Fibroblast of gingiva (primary cell): Measurements from ENCODE around the gene FBN2.
"Not testable (repeated sequence)": the region's sequence is repeated elsewhere in the genome, so short reads cannot be mapped to it uniquely, and the experiment has no call there.

Experiments
- DNase-seq: peaks from one replicate; pipeline ENCODE4 v3.0.0-alpha.2; 2011; ENCODE audit warnings: low read depth

Gene FBN2

GRCh38 chr5:128357226-128357625, 180.8 kb downstream of the FBN2 start:
- no peak for DNase-seq

GRCh38 chr5:128355961-128356360, 182.1 kb downstream of the FBN2 start:
- DNase-seq: no peak

GRCh38 chr5:128353441-128354107, 184.5 kb downstream of the FBN2 start:
- no peak for DNase-seq

GRCh38 chr5:128350705-128351104, 187.3 kb downstream of the FBN2 start:
- no peak for DNase-seq

GRCh38 chr5:128349044-128349858, 188.8 kb downstream of the FBN2 start:
- no peak for DNase-seq

GRCh38 chr5:128346038-128346437, 192.0 kb downstream of the FBN2 start:
- DNase-seq: no peak

- DNase-seq: no peak
Measured at GRCh38 chr5:128345247-128345646, 192.8 kb downstream of the FBN2 start.

GRCh38 chr5:128343168-128343567, 194.9 kb downstream of the FBN2 start:
- DNase-seq: no peak

- DNase-seq: peak; percentile 75
Measured at GRCh38 chr5:128341056-128341455, 197.0 kb downstream of the FBN2 start.

GRCh38 chr5:128340648-128341047, 197.4 kb downstream of the FBN2 start:
- no peak for DNase-seq

GRCh38 chr5:128339585-128339984, 198.5 kb downstream of the FBN2 start:
- DNase-seq: no peak

- no peak for DNase-seq
Measured at GRCh38 chr5:128338649-128339048, 199.4 kb downstream of the FBN2 start.

- DNase-seq: no peak
Measured at GRCh38 chr5:128335339-128335738, 202.7 kb downstream of the FBN2 start.

- no peak for DNase-seq
Measured at GRCh38 chr5:128334010-128334716, 203.9 kb downstream of the FBN2 start.

- no peak for DNase-seq
Measured at GRCh38 chr5:128331261-128331660, 206.8 kb downstream of the FBN2 start.

- no peak for DNase-seq
Measured at GRCh38 chr5:128329386-128329939, 208.6 kb downstream of the FBN2 start.

GRCh38 chr5:128328446-128328845, 209.6 kb downstream of the FBN2 start:
- no peak for DNase-seq

GRCh38 chr5:128328007-128328406, 210.0 kb downstream of the FBN2 start:
- no peak for DNase-seq

GRCh38 chr5:128321418-128321817, 216.6 kb downstream of the FBN2 start:
- DNase-seq: not testable (repeated sequence)

GRCh38 chr5:128318691-128319090, 219.4 kb downstream of the FBN2 start:
- DNase-seq: no peak

- DNase-seq: no peak
Measured at GRCh38 chr5:128317481-128317880, 220.6 kb downstream of the FBN2 start.

GRCh38 chr5:128315671-128316070, 222.4 kb downstream of the FBN2 start:
- DNase-seq: no peak

- DNase-seq: no peak
Measured at GRCh38 chr5:128305341-128305740, 232.7 kb downstream of the FBN2 start.
